ENCODE measurements around the gene SLC12A8. TPM values are rescaled to one million over a fixed set of nuclear protein-coding genes. Genes with fewer than 3 reads are reported as not detected.
A peak's percentile ranks its signal among the peaks of the same experiment; 100 is the strongest.

The SLC12A8 gene
- total RNA-seq, 1 donor, result 13.4 TPM

- no peak overlapping the region for H3K4me3 ChIP-seq (ENCODE audit: low read depth, low read length)
- TF ChIP-seq CTCF (IDR thresholded peaks at IDR 0.05; ENCODE audit: insufficient read depth, low read length), result no peak
- DNase-seq (ENCODE audit: low read depth), result no peak
Observed at GRCh38 chr3:125069968-125070745, 142.4 kb downstream of the SLC12A8 start.

- no peak for TF ChIP-seq CTCF (IDR thresholded peaks at IDR 0.05; ENCODE audit: insufficient read depth, low read length)
- no peak overlapping the region for H3K4me3 ChIP-seq (ENCODE audit: low read depth, low read length)
- DNase-seq (ENCODE audit: low read depth), result no peak
Observed at GRCh38 chr3:125069452-125069851, 143.1 kb downstream of the SLC12A8 start.

- no peak for TF ChIP-seq CTCF (IDR thresholded peaks at IDR 0.05; ENCODE audit: insufficient read depth, low read length)
- DNase-seq (ENCODE audit: low read depth), result no peak
- H3K4me3 ChIP-seq (ENCODE audit: low read depth, low read length), result no peak overlapping the region
Observed at GRCh38 chr3:125068265-125068664, 144.3 kb downstream of the SLC12A8 start.

GRCh38 chr3:125067225-125067624 is 145.3 kb downstream of the SLC12A8 start:
- no peak overlapping the region for H3K4me3 ChIP-seq (ENCODE audit: low read depth, low read length)
- DNase-seq (ENCODE audit: low read depth), result peak; percentile 27
- TF ChIP-seq CTCF (IDR thresholded peaks at IDR 0.05; ENCODE audit: insufficient read depth, low read length), result no peak

- no peak for TF ChIP-seq CTCF (IDR thresholded peaks at IDR 0.05; ENCODE audit: insufficient read depth, low read length)
- peak; percentile 99 for DNase-seq (ENCODE audit: low read depth)
- H3K4me3 ChIP-seq (ENCODE audit: low read depth, low read length), result peak overlapping the region; percentile 19
Observed at GRCh38 chr3:125062904-125063618, 149.5 kb downstream of the SLC12A8 start.

- peak overlapping the region; percentile 67 for H3K4me3 ChIP-seq (ENCODE audit: low read depth, low read length)
- no peak for TF ChIP-seq CTCF (IDR thresholded peaks at IDR 0.05; ENCODE audit: insufficient read depth, low read length)
- peak; percentile 48 for DNase-seq (ENCODE audit: low read depth)
Observed at GRCh38 chr3:125061646-125062045, 150.9 kb downstream of the SLC12A8 start.

Measured in fibroblast of the aortic adventitia (primary cell).